Measurements from ENCODE around the gene CDCA5. TPM values are rescaled to one million over a fixed set of nuclear protein-coding genes. Genes with fewer than 3 reads are reported as not detected.

Gene CDCA5
- total RNA-seq (1.4 TPM), polyA plus RNA-seq (ENCODE audit: insufficient read depth, low read depth, low replicate concordance) (0.43 TPM)
- long read RNA-seq, donor 1, transcript CDCA5-201 (6 exons, 2,587 nt), result major isoform, 8 of 9 reads
- long read RNA-seq, donor 1, partial matches to known transcripts, result 0 of 9 reads
- long read RNA-seq, donor 1, other reads (novel, unspliced or antisense), result 0 of 9 reads
- long read RNA-seq, donor 2, transcript CDCA5-201 (6 exons, 2,587 nt), result major isoform, 5 of 6 reads
- long read RNA-seq, donor 2, partial matches to known transcripts, result 0 of 6 reads
- long read RNA-seq, donor 2, other reads (novel, unspliced or antisense), result 0 of 6 reads
- long read RNA-seq, donor 3, partial matches to known transcripts, result 0 of 1 reads
- long read RNA-seq, donor 3, other reads (novel, unspliced or antisense), result 0 of 1 reads
- long read RNA-seq, donor 4, partial matches to known transcripts, result 59 of 78 reads
- long read RNA-seq, donor 4, other reads (novel, unspliced or antisense), result 15 of 78 reads
- long read RNA-seq, donor 5, partial matches to known transcripts, result 0 of 1 reads
- long read RNA-seq, donor 5, other reads (novel, unspliced or antisense), result 0 of 1 reads
- long read RNA-seq, donor 6, partial matches to known transcripts, result 0 of 2 reads
- long read RNA-seq, donor 6, other reads (novel, unspliced or antisense), result 0 of 2 reads
- long read RNA-seq, donor 7, partial matches to known transcripts, result 0 of 1 reads
- long read RNA-seq, donor 7, other reads (novel, unspliced or antisense), result 0 of 1 reads
- long read RNA-seq, donor 8, partial matches to known transcripts, result 153 of 203 reads
- long read RNA-seq, donor 8, other reads (novel, unspliced or antisense), result 46 of 203 reads
- long read RNA-seq, donor 9, partial matches to known transcripts, result 0 of 3 reads
- long read RNA-seq, donor 9, other reads (novel, unspliced or antisense), result 0 of 3 reads
- long read RNA-seq, donor 10, partial matches to known transcripts, result 0 of 2 reads
- long read RNA-seq, donor 10, other reads (novel, unspliced or antisense), result 0 of 2 reads

GRCh38 chr11:65083834-65084597 lies at the start of gene CDCA5, which contains the start of gene ZFPL1:
TSS of gene CDCA5 (minus strand) at chr11:65084040. CDS start at chr11:65083978, 62 bp downstream.
TSS of gene ZFPL1 (plus strand) at chr11:65084222. CDS start at chr11:65084699, 477 bp downstream.
- Histone ChIP-seq H3K9me3 (ENCODE audit: control insufficient read depth in 2 of 3, insufficient read depth in 1 of 3, low read length in 3 of 3) (no peaks in the 10 kb centered on the region), H3K4me1 (ENCODE audit: control insufficient read depth in 2 of 3, insufficient read depth in 2 of 3, low read depth in 1 of 3, low read length in 3 of 3) (peaks cover 0 to 18% (median 9%) of the 10 kb centered on the region in 3 donors), H3K9ac (ENCODE audit: low read length in 3 of 3) (peak within 1 kb of the TSS; percentile 78 to 95 (median 94)), H3K36me3 (ENCODE audit: control insufficient read depth in 2 of 3, insufficient read depth in 3 of 3, low read length in 3 of 3) (peaks cover 8 to 27% (median 12%) of the 10 kb centered on the region in 3 donors), H3K27ac (ENCODE audit: low read depth in 2 of 2, low read length in 2 of 2) (peak within 1 kb of the TSS; percentile 95 to 97), H3K27me3 (ENCODE audit: control insufficient read depth, insufficient read depth, low read length) (no peaks in the 10 kb centered on the region), H3K4me3 (ENCODE audit: low read length in 3 of 3) (peak within 1 kb of the TSS; percentile 91 to 99 (median 97))
- intact Hi-C loops (cut with DNase I), result no loop called here
- peak; percentile 96 to 98 (median 98) for DNase-seq
- no peak for FAIRE-seq
- peak; percentile 24 for TF ChIP-seq CTCF (IDR thresholded peaks at IDR 0.05; ENCODE audit: borderline replicate concordance, extremely low read depth, insufficient read depth)

- no peak for FAIRE-seq
- H3K9ac ChIP-seq (ENCODE audit: low read length in 3 of 3), result peak overlapping the region in 1 of 3 donors; percentile 99
- peak; percentile 31 to 90 (median 59) for DNase-seq
- intact Hi-C loops (cut with DNase I), result no loop called here
- H3K4me3 ChIP-seq (ENCODE audit: low read length in 3 of 3), result peak overlapping the region; percentile 85 to 94 (median 92)
- TF ChIP-seq CTCF (IDR thresholded peaks at IDR 0.05; ENCODE audit: borderline replicate concordance, extremely low read depth, insufficient read depth), result no peak
- no peaks in the 10 kb centered on the region for H3K27me3 ChIP-seq (ENCODE audit: control insufficient read depth, insufficient read depth, low read length)
- H3K4me1 ChIP-seq (ENCODE audit: control insufficient read depth in 2 of 3, insufficient read depth in 2 of 3, low read depth in 1 of 3, low read length in 3 of 3), result peaks cover 3 to 22% (median 15%) of the 10 kb centered on the region in 3 donors
- H3K9me3 ChIP-seq (ENCODE audit: control insufficient read depth in 2 of 3, insufficient read depth in 1 of 3, low read length in 3 of 3), result no peaks in the 10 kb centered on the region
- peak overlapping the region in 1 of 2 donors; percentile 99 for H3K27ac ChIP-seq (ENCODE audit: low read depth in 2 of 2, low read length in 2 of 2)
- H3K36me3 ChIP-seq (ENCODE audit: control insufficient read depth in 2 of 3, insufficient read depth in 3 of 3, low read length in 3 of 3), result peaks cover 5 to 41% (median 18%) of the 10 kb centered on the region in 3 donors
These were observed 49.3 kb upstream of the CDCA5 start for GRCh38 chr11:65132988-65133700.
